ENCODE data around the gene EMP1. TPM values are rescaled to one million over a fixed set of nuclear protein-coding genes. Genes with fewer than 3 reads are reported as not detected.
A peak's percentile ranks its signal among the peaks of the same experiment; 100 is the strongest.

The EMP1 gene
- polyA plus RNA-seq, 3 donors = 2.7 to 6.3 (median 3.1) TPM

DNA sequence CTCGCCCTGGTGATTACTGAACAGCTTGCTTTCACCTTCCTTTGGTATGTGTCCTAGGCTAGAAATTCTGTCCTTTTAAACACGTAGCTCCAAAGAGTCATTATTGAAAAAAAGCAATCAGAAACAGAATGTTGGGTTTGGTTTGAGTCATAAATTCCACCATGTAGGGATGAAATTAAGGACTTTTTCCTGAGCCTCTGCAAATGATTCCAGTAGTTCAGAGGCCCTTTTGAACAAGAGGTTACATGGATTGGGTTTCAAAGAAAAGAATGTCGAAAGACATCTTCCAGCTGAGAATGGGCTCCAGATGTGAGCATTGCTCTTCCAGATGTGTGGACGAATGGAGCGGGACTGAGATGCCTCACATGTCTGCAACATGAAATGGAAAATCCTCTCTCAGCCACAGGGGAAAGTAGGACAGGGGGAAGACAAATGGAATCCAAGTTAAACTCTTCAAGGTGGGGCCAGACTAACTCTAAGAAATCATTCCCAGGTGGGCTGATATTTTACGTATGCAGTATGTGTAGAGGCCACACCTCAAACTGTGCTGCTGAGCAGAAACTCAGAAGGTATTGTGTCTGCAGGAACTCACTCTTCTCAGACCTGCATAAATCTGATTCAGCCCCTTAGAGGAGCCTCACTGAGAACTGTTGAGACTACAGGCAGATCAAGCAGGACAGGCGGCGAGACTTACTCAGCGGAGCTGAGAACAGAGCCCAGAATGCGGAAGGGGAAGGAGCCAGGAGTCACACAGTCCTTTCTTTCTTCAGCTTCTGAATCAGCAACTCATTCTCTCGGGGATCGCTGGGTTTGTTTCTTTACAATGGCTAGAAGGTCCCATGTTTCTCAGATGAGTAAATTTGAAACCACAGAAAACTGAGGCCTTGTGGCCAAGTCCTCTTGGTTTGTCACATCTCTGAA is 23.3 kb upstream of the EMP1 start:
- Histone ChIP-seq H3K27ac (ENCODE audit: low read depth in 1 of 2, low read length in 2 of 2) (peak overlapping the region in 1 of 2 donors; percentile 21), H3K36me3 (replicated peaks in 1 of 2; ENCODE audit: control insufficient read depth in 1 of 2, insufficient read depth in 2 of 2, low read length in 2 of 2) (no peaks in the 10 kb centered on the region), H3K9me3 (replicated peaks in 1 of 2; ENCODE audit: control insufficient read depth in 1 of 2, insufficient read depth in 1 of 2, low read length in 2 of 2) (no peaks in the 10 kb centered on the region), H3K27me3 (ENCODE audit: control insufficient read depth in 2 of 2, insufficient read depth in 2 of 2, low read length in 2 of 2) (no peaks in the 10 kb centered on the region), H3K79me2 (ENCODE audit: insufficient read depth, low read length) (no peaks in the 10 kb centered on the region), H3K4me3 (replicated peaks in 1 of 3; ENCODE audit: low read depth in 2 of 3, low read length in 3 of 3) (peak overlapping the region in 1 of 3 experiments; percentile 6), H3K4me2 (replicated peaks; ENCODE audit: extremely low read depth, low read length, poor library complexity, severe bottlenecking) (peak overlapping the region; percentile 19), H3K4me1 (ENCODE audit: control insufficient read depth in 1 of 2, insufficient read depth in 2 of 2, low read length in 2 of 2) (peaks cover 17 to 24% of the 10 kb centered on the region in 2 donors), H2AFZ (ENCODE audit: insufficient read depth, low read depth, low read length, poor library complexity, severe bottlenecking) (peak overlapping the region; percentile 15), H3K9ac (ENCODE audit: insufficient read depth, low read length, poor library complexity, severe bottlenecking) (no peak overlapping the region), H4K20me1 (ENCODE audit: insufficient read depth, low read length) (no peaks in the 10 kb centered on the region)
- TF ChIP-seq, protein P1, sequence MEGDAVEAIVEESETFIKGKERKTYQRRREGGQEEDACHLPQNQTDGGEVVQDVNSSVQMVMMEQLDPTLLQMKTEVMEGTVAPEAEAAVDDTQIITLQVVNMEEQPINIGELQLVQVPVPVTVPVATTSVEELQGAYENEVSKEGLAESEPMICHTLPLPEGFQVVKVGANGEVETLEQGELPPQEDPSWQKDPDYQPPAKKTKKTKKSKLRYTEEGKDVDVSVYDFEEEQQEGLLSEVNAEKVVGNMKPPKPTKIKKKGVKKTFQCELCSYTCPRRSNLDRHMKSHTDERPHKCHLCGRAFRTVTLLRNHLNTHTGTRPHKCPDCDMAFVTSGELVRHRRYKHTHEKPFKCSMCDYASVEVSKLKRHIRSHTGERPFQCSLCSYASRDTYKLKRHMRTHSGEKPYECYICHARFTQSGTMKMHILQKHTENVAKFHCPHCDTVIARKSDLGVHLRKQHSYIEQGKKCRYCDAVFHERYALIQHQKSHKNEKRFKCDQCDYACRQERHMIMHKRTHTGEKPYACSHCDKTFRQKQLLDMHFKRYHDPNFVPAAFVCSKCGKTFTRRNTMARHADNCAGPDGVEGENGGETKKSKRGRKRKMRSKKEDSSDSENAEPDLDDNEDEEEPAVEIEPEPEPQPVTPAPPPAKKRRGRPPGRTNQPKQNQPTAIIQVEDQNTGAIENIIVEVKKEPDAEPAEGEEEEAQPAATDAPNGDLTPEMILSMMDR (IDR thresholded peaks at IDR 0.05) = no peak
- WGBS (ENCODE audit: insufficient coverage) = 32% methylated on average over 7 of the region's 12 CpGs
- peak; percentile 81 to 87 (median 82) for DNase-seq
- intact Hi-C loops (cut with micrococcal nuclease) = no loop called here
- H3K9me3 Mint-ChIP-seq = no peaks in the 10 kb centered on the region
- peak overlapping the region in 1 of 2 donors; percentile 22 for H3K4me3 Mint-ChIP-seq
- H3K27ac Mint-ChIP-seq = peak overlapping the region in 6 of 7 donors; percentile 17 to 88 (median 68)
- H3K36me3 Mint-ChIP-seq = no peaks in the 10 kb centered on the region
- H3K4me1 Mint-ChIP-seq = peaks cover 28% of the 10 kb centered on the region
- peaks cover 0 to 8% (median 5%) of the 10 kb centered on the region in 3 donors for H3K27me3 Mint-ChIP-seq (ENCODE audit: low read depth in 3 of 3)

DNA sequence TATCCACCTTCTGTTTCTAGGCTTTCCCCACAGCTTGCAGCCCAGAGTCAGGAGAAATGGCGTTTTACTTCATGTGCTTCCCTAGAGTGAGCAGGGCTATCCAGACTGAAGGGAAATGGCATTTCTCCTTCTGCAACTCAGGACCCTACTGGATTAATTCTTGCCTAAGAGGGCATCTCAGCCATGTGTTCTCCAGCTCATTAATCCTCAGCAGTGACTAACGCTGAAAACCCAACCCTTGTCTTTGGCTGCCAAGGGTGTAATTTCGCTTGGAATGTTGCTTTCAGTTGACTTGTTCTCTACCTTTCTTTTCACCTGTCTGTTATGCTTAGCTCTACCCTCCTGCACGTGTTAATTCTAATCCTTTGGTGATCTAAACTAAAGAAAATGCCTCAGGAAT is 21.0 kb upstream of the EMP1 start:
- Histone ChIP-seq H3K4me2 (replicated peaks; ENCODE audit: extremely low read depth, low read length, poor library complexity, severe bottlenecking) (no peak overlapping the region), H3K9ac (ENCODE audit: insufficient read depth, low read length, poor library complexity, severe bottlenecking) (no peak overlapping the region), H3K9me3 (replicated peaks in 1 of 2; ENCODE audit: control insufficient read depth in 1 of 2, insufficient read depth in 1 of 2, low read length in 2 of 2) (no peaks in the 10 kb centered on the region), H2AFZ (ENCODE audit: insufficient read depth, low read depth, low read length, poor library complexity, severe bottlenecking) (no peak overlapping the region), H3K4me3 (replicated peaks in 1 of 3; ENCODE audit: low read depth in 2 of 3, low read length in 3 of 3) (no peak overlapping the region), H3K36me3 (replicated peaks in 1 of 2; ENCODE audit: control insufficient read depth in 1 of 2, insufficient read depth in 2 of 2, low read length in 2 of 2) (no peaks in the 10 kb centered on the region), H3K4me1 (ENCODE audit: control insufficient read depth in 1 of 2, insufficient read depth in 2 of 2, low read length in 2 of 2) (peaks cover 22 to 24% of the 10 kb centered on the region in 2 donors), H3K79me2 (ENCODE audit: insufficient read depth, low read length) (no peaks in the 10 kb centered on the region), H3K27ac (ENCODE audit: low read depth in 1 of 2, low read length in 2 of 2) (no peak overlapping the region), H3K27me3 (ENCODE audit: control insufficient read depth in 2 of 2, insufficient read depth in 2 of 2, low read length in 2 of 2) (no peaks in the 10 kb centered on the region), H4K20me1 (ENCODE audit: insufficient read depth, low read length) (no peaks in the 10 kb centered on the region)
- TF ChIP-seq, protein P1 (IDR thresholded peaks at IDR 0.05) = no peak
- H3K4me3 Mint-ChIP-seq = no peak overlapping the region
- H3K4me1 Mint-ChIP-seq = peaks cover 29% of the 10 kb centered on the region
- intact Hi-C loops (cut with micrococcal nuclease) = no loop called here
- WGBS (ENCODE audit: insufficient coverage) = 67% methylated on average over 1 of the region's 4 CpGs
- H3K27me3 Mint-ChIP-seq (ENCODE audit: low read depth in 3 of 3) = peaks cover 2 to 11% (median 3%) of the 10 kb centered on the region in 3 donors
- DNase-seq = no peak
- H3K36me3 Mint-ChIP-seq = no peaks in the 10 kb centered on the region
- H3K9me3 Mint-ChIP-seq = no peaks in the 10 kb centered on the region
- H3K27ac Mint-ChIP-seq = no peak overlapping the region

Data from CD14-positive monocyte (primary cell).